DND-41 (cell line): ENCODE measurements around the gene FRMPD1.

Experiments
- ATAC-seq: fragments of 200-7000 bp; cut with Tn5 transposase; 3 replicates; pipeline ENCODE4 v1.9.1; 2021; ENCODE audit warnings: low read depth; ENCODE audit not compliant: insufficient read depth
- DNase-seq: peaks from one replicate; pipeline ENCODE4 v3.0.0-alpha.2; 2020
- H2AFZ ChIP-seq: 2 replicates; pipeline ENCODE4 v1.6.0; 2012; ENCODE audit warnings: low read depth, low read length
- H3K27ac ChIP-seq: 2 replicates; pipeline ENCODE4 v1.5.1; 2012; ENCODE audit warnings: low read length, inconsistent platforms
- H3K27me3 ChIP-seq: fragments of 200-600 bp; sonication (generic); 2 replicates; pipeline ENCODE4 v1.6.0; 2012; ENCODE audit warnings: low read length, mild to moderate bottlenecking, inconsistent platforms; ENCODE audit not compliant: insufficient read depth, poor library complexity
- H3K36me3 ChIP-seq: 2 replicates; pipeline ENCODE4 v1.5.1; 2012; ENCODE audit warnings: low read length, inconsistent platforms; ENCODE audit not compliant: insufficient read depth
- H3K4me1 ChIP-seq: 2 replicates; pipeline ENCODE4 v1.5.1; 2012; ENCODE audit warnings: mild to moderate bottlenecking, low read length; ENCODE audit not compliant: insufficient read depth
- H3K4me2 ChIP-seq: 2 replicates; pipeline ENCODE4 v1.6.0; 2012; ENCODE audit warnings: mild to moderate bottlenecking, moderate library complexity, low read length, inconsistent platforms; ENCODE audit not compliant: insufficient read depth
- H3K4me3 ChIP-seq, 2 experiments: fragments of 200-600 bp in 1 of 2; shearing (Covaris generic) in 1 of 2; 2 replicates each; pipeline ENCODE4 v1.5.1; 2012 to 2016; ENCODE audit warnings: inconsistent platforms in 2 of 2, low read length in 2 of 2, mild to moderate bottlenecking in 2 of 2, low read depth in 1 of 2, moderate library complexity in 1 of 2
- H3K79me2 ChIP-seq: 2 replicates; pipeline ENCODE4 v1.6.0; 2012; ENCODE audit warnings: low read length, inconsistent platforms; ENCODE audit not compliant: insufficient read depth
- H3K9ac ChIP-seq: 2 replicates; pipeline ENCODE4 v1.6.0; 2012; ENCODE audit warnings: low read depth, mild to moderate bottlenecking, inconsistent platforms, low read length, moderate library complexity
- H3K9me3 ChIP-seq: 2 replicates; pipeline ENCODE4 v1.5.1; 2012; ENCODE audit warnings: low read length, moderate library complexity, mild to moderate bottlenecking, inconsistent platforms; ENCODE audit not compliant: insufficient read depth, severe bottlenecking
- H4K20me1 ChIP-seq: 2 replicates; pipeline ENCODE4 v1.6.0; 2012; ENCODE audit warnings: low read length; ENCODE audit not compliant: insufficient read depth
- CTCF ChIP-seq: IDR thresholded peaks from 2 replicates; pipeline ENCODE4 v1.5.1; 2012; ENCODE audit warnings: borderline replicate concordance, low read length, moderate library complexity, mild to moderate bottlenecking; ENCODE audit not compliant: poor library complexity, severe bottlenecking; ENCODE audit errors: extremely low read depth
- EZH2 ChIP-seq: IDR thresholded peaks from 3 replicates; pipeline ENCODE4 v1.6.1; 2012; ENCODE audit warnings: borderline replicate concordance, low read depth, mild to moderate bottlenecking, moderate library complexity, low read length, inconsistent platforms; ENCODE audit not compliant: severe bottlenecking

Gene FRMPD1

GRCh38 chr9:37769995-37770394 is 119.2 kb downstream of the FRMPD1 start:
- Histone ChIP-seq H3K4me1 (no peaks in the 10 kb centered on the region), H3K27me3 (no peaks in the 10 kb centered on the region), H2AFZ (no peak overlapping the region), H4K20me1 (no peaks in the 10 kb centered on the region), H3K27ac (no peak overlapping the region), H3K4me2 (no peak overlapping the region), H3K9ac (no peak overlapping the region), H3K4me3 (no peak overlapping the region), H3K36me3 (peaks cover 44% of the 10 kb centered on the region), H3K79me2 (no peaks in the 10 kb centered on the region), H3K9me3 (no peaks in the 10 kb centered on the region)
- TF ChIP-seq CTCF (no peak), EZH2 (no peak)
- ATAC-seq, result no peak
- DNase-seq, result no peak

GRCh38 chr9:37775216-37775919 is 124.6 kb downstream of the FRMPD1 start:
- Histone ChIP-seq H3K4me1 (no peaks in the 10 kb centered on the region), H3K79me2 (no peaks in the 10 kb centered on the region), H3K9me3 (no peaks in the 10 kb centered on the region), H3K27ac (no peak overlapping the region), H3K4me3 (no peak overlapping the region), H3K9ac (no peak overlapping the region), H4K20me1 (peaks cover 3% of the 10 kb centered on the region; the same call in 1 of the 2 replicates), H2AFZ (no peak overlapping the region), H3K27me3 (no peaks in the 10 kb centered on the region), H3K4me2 (no peak overlapping the region), H3K36me3 (peaks cover 76% of the 10 kb centered on the region)
- ATAC-seq (no peak), DNase-seq (no peak)
- TF ChIP-seq EZH2, result no peak
- TF ChIP-seq CTCF, result no peak

GRCh38 chr9:37776328-37776727 is 125.6 kb downstream of the FRMPD1 start:
- Histone ChIP-seq H3K9me3 (no peaks in the 10 kb centered on the region), H3K27ac (no peak overlapping the region), H3K36me3 (peaks cover 81% of the 10 kb centered on the region)

More at GRCh38 chr9:37776328-37776727, 125.6 kb downstream of the FRMPD1 start:
- H4K20me1 ChIP-seq, result peaks cover 3% of the 10 kb centered on the region; the same call in 1 of the 2 replicates
- no peaks in the 10 kb centered on the region for H3K4me1 ChIP-seq
- no peak overlapping the region for H2AFZ ChIP-seq
- DNase-seq (no peak), ATAC-seq (no peak)
- peaks cover 2% of the 10 kb centered on the region; the same call in 1 of the 2 replicates for H3K79me2 ChIP-seq
- H3K27me3 ChIP-seq, result no peaks in the 10 kb centered on the region
- H3K4me3 ChIP-seq, result no peak overlapping the region
- TF ChIP-seq EZH2 (no peak), CTCF (no peak)
- H3K9ac ChIP-seq, result no peak overlapping the region
- no peak overlapping the region for H3K4me2 ChIP-seq
